CD14-positive monocyte (primary cell): ENCODE results near the gene FOXL2. TPM values are rescaled to one million over a fixed set of nuclear protein-coding genes. Genes with fewer than 3 reads are reported as not detected.

Source experiments
- DNase-seq, 3 donors: peaks; one replicate each; pipeline ENCODE4 v3.0.0-alpha.2; 2011 to 2022
- H2AFZ ChIP-seq: 2 replicates; pipeline ENCODE4 v1.6.0; 2012; ENCODE audit warnings: mild to moderate bottlenecking, low read depth, low read length, inconsistent platforms; ENCODE audit not compliant: insufficient read depth, poor library complexity, severe bottlenecking
- H3K27ac ChIP-seq, 2 donors: 1 replicate in 1 of 2; 2 replicates in 1 of 2; pipeline ENCODE4 v1.5.1; 2012 to 2013; ENCODE audit warnings: low read length in 2 of 2, control low read depth in 1 of 2, inconsistent platforms in 1 of 2, low read depth in 1 of 2, mild to moderate bottlenecking in 1 of 2
- H3K27me3 ChIP-seq, 2 donors: one replicate each; pipeline versions ENCODE4 v1.6.0 to v1.6.1; 2011 to 2013; ENCODE audit warnings: low read length in 2 of 2; ENCODE audit not compliant: control insufficient read depth in 2 of 2, insufficient read depth in 2 of 2
- H3K36me3 ChIP-seq, 2 donors: replicated peaks in 1 of 2; 1 replicate in 1 of 2; 2 replicates in 1 of 2; pipeline versions ENCODE4 v1.5.1 to v1.6.1; 2012 to 2013; ENCODE audit warnings: low read length in 2 of 2, control low read depth in 1 of 2, inconsistent platforms in 1 of 2, mild to moderate bottlenecking in 1 of 2; ENCODE audit not compliant: insufficient read depth in 2 of 2, control insufficient read depth in 1 of 2
- H3K4me1 ChIP-seq, 2 donors: 1 replicate in 1 of 2; 2 replicates in 1 of 2; pipeline versions ENCODE4 v1.5.1 to v1.6.1; 2012 to 2013; ENCODE audit warnings: low read length in 2 of 2, control low read depth in 1 of 2, inconsistent platforms in 1 of 2, mild to moderate bottlenecking in 1 of 2, moderate library complexity in 1 of 2; ENCODE audit not compliant: insufficient read depth in 2 of 2, control insufficient read depth in 1 of 2
- H3K4me2 ChIP-seq: replicated peaks from 2 replicates; pipeline ENCODE3; 2012; ENCODE audit warnings: low read length, moderate library complexity, mild to moderate bottlenecking; ENCODE audit not compliant: poor library complexity, severe bottlenecking; ENCODE audit errors: extremely low read depth
- H3K4me3 ChIP-seq, 3 experiments: fragments of 200-600 bp in 1 of 3; sonication (generic) in 1 of 3; replicated peaks in 1 of 3; 1 replicate in 2 of 3; 2 replicates in 1 of 3; pipeline ENCODE4 v1.5.1; 2011 to 2013; ENCODE audit warnings: low read length in 3 of 3, mild to moderate bottlenecking in 3 of 3, control low read depth in 2 of 3, low read depth in 2 of 3, inconsistent platforms in 1 of 3, moderate library complexity in 1 of 3
- H3K79me2 ChIP-seq: 2 replicates; pipeline ENCODE4 v1.6.0; 2012; ENCODE audit warnings: mild to moderate bottlenecking, control low read depth, inconsistent platforms, low read length, moderate library complexity; ENCODE audit not compliant: insufficient read depth
- H3K9ac ChIP-seq: 2 replicates; pipeline ENCODE4 v1.6.0; 2017; ENCODE audit warnings: low read length, mild to moderate bottlenecking; ENCODE audit not compliant: insufficient read depth, poor library complexity, severe bottlenecking
- H3K9me3 ChIP-seq, 2 donors: replicated peaks in 1 of 2; 1 replicate in 1 of 2; 2 replicates in 1 of 2; pipeline versions ENCODE4 v1.5.1 to v1.6.1; 2012 to 2013; ENCODE audit warnings: low read length in 2 of 2, control low read depth in 1 of 2; ENCODE audit not compliant: control insufficient read depth in 1 of 2, insufficient read depth in 1 of 2
- H4K20me1 ChIP-seq: 2 replicates; pipeline ENCODE4 v1.6.0; 2012; ENCODE audit warnings: mild to moderate bottlenecking, low read length, control low read depth, moderate library complexity; ENCODE audit not compliant: insufficient read depth
- H3K27ac Mint-ChIP-seq, 7 donors: one replicate each; pipeline ENCODE4 v1.8.0; 2020; ENCODE audit warnings: mild to moderate bottlenecking in 7 of 7, mixed read lengths in 7 of 7, moderate library complexity in 6 of 7, inconsistent platforms in 2 of 7
- H3K27me3 Mint-ChIP-seq, 3 donors: one replicate each; pipeline ENCODE4 v1.8.0; 2021 to 2022; ENCODE audit warnings: low read depth in 3 of 3, mild to moderate bottlenecking in 3 of 3, mixed read lengths in 3 of 3, moderate library complexity in 3 of 3, inconsistent platforms in 1 of 3
- H3K36me3 Mint-ChIP-seq, 2 donors: one replicate each; pipeline ENCODE4 v1.8.0; 2020; ENCODE audit warnings: mixed read lengths in 2 of 2, inconsistent platforms in 1 of 2, mild to moderate bottlenecking in 1 of 2
- H3K4me1 Mint-ChIP-seq: one replicate; pipeline ENCODE4 v1.8.0; 2020; ENCODE audit warnings: mild to moderate bottlenecking, mixed read lengths
- H3K4me3 Mint-ChIP-seq, 2 donors: one replicate each; pipeline ENCODE4 v1.8.0; 2020; ENCODE audit warnings: mild to moderate bottlenecking in 2 of 2, mixed read lengths in 2 of 2, moderate library complexity in 1 of 2
- H3K9me3 Mint-ChIP-seq, 7 donors: one replicate each; pipeline ENCODE4 v1.8.0; 2020 to 2022; ENCODE audit warnings: mixed read lengths in 7 of 7, mild to moderate bottlenecking in 6 of 7, moderate library complexity in 6 of 7, inconsistent platforms in 2 of 7
- CTCF ChIP-seq: fragments of 200-600 bp; IDR thresholded peaks from one replicate; pipeline ENCODE4 v1.8.0; 2022; ENCODE audit warnings: antibody characterized with exemption, mild to moderate bottlenecking
- WGBS: methylation state at CpG from one replicate; pipeline ENCODE4 v1.1.5; 2013; ENCODE audit warnings: missing lambda C conversion rate; ENCODE audit not compliant: insufficient coverage; 5-methylcytosine and 5-hydroxymethylcytosine counted together
- intact Hi-C, 2 donors: fragments of 100-400 bp; cut with micrococcal nuclease; formaldehyde crosslinking; loops; one replicate each; pipeline versions ENCODE4 v1.15.0 to v1.15.1; 2023
- polyA plus RNA-seq, 3 donors: library from polyadenylated mRNA; depleted of rRNA in 1 of 3; unstranded in 2 of 3; stranded (reverse) in 1 of 3; fragments of 300-500 nt in 2 of 3; fragments of >200 nt in 1 of 3; fragmentation: Illumina TruSeq in 2 of 3; gene quantifications; 1 replicate in 2 of 3; 2 replicates in 1 of 3; pipeline ENCODE4 v1.2.3, GENCODE V29; 2012 to 2021

FOXL2 gene
- polyA plus RNA-seq, 3 donors: not detected

GRCh38 chr3:138945709-138946662 is 951 bp downstream of the FOXL2 start:
- H3K27ac Mint-ChIP-seq: no peak overlapping the region
- no peaks in the 10 kb centered on the region for H3K79me2 ChIP-seq
- H3K4me1 ChIP-seq: peaks cover 39 to 50% of the 10 kb centered on the region in 2 donors
- H3K9me3 ChIP-seq: peaks cover 5 to 59% of the 10 kb centered on the region in 2 donors
- H3K27ac ChIP-seq: no peak overlapping the region
- H3K4me2 ChIP-seq: peak overlapping the region; percentile 76
- H2AFZ ChIP-seq: peak overlapping the region; percentile 53
- peak; percentile 40 to 49 (median 42) for DNase-seq
- intact Hi-C loops: no loop called here
- peak overlapping the region; percentile 62 to 87 for H3K4me3 Mint-ChIP-seq
- no peaks in the 10 kb centered on the region for H3K36me3 ChIP-seq
- H3K9me3 Mint-ChIP-seq: peaks cover 0 to 42% (median 33%) of the 10 kb centered on the region in 7 donors
- TF ChIP-seq CTCF: peak; percentile 15
- WGBS: under 1% methylated on average over 118 of the region's 120 CpGs
- H3K36me3 Mint-ChIP-seq: peaks cover 9 to 35% of the 10 kb centered on the region in 2 donors
- H3K9ac ChIP-seq: no peak overlapping the region
- H3K4me3 ChIP-seq: peak overlapping the region in 2 of 3 experiments; percentile 1 to 67
- no peaks in the 10 kb centered on the region for H4K20me1 ChIP-seq
- H3K27me3 Mint-ChIP-seq: peaks cover 92 to 99% (median 94%) of the 10 kb centered on the region in 3 donors
- H3K4me1 Mint-ChIP-seq: peaks cover 53% of the 10 kb centered on the region
- H3K27me3 ChIP-seq: peaks cover 91 to 94% of the 10 kb centered on the region in 2 donors

GRCh38 chr3:138944929-138945708 is 1.8 kb downstream of the FOXL2 start:
- Histone ChIP-seq H3K9ac (no peak overlapping the region), H3K4me3 (peak overlapping the region in 1 of 3 experiments; percentile 62), H3K27ac (no peak overlapping the region), H3K27me3 (peaks cover 90 to 94% of the 10 kb centered on the region in 2 donors), H2AFZ (peak overlapping the region; percentile 27), H3K36me3 (no peaks in the 10 kb centered on the region), H3K9me3 (peaks cover 5 to 54% of the 10 kb centered on the region in 2 donors), H3K4me1 (peaks cover 37 to 45% of the 10 kb centered on the region in 2 donors), H3K4me2 (peak overlapping the region; percentile 76), H4K20me1 (no peaks in the 10 kb centered on the region), H3K79me2 (no peaks in the 10 kb centered on the region)
- peak overlapping the region; percentile 76 to 97 for H3K4me3 Mint-ChIP-seq
- peaks cover 9 to 27% of the 10 kb centered on the region in 2 donors for H3K36me3 Mint-ChIP-seq
- H3K27me3 Mint-ChIP-seq: peaks cover 92 to 99% (median 94%) of the 10 kb centered on the region in 3 donors
- peaks cover 46% of the 10 kb centered on the region for H3K4me1 Mint-ChIP-seq
- H3K27ac Mint-ChIP-seq: peak overlapping the region in 1 of 7 donors; percentile 50
- peak in 1 of 3 donors; percentile 34 for DNase-seq
- WGBS: 1% methylated on average over 79 of the region's 80 CpGs
- TF ChIP-seq CTCF: no peak
- intact Hi-C loops: loop anchor here in 1 of 2 donors (5.0 kb wide), 1 partner anchor 382 kb away; no protein-coding TSS in a partner anchor
- peaks cover 0 to 45% (median 31%) of the 10 kb centered on the region in 7 donors for H3K9me3 Mint-ChIP-seq
